Activated T-helper 9 cell treated with anti-CD3 and anti-CD28 coated beads, Interleukin-2, amount 50 U/mL, for 16 hours (primary cell): ENCODE results near the gene BSCL2.
A peak's percentile ranks its signal among the peaks of the same experiment; 100 is the strongest.
"Not testable (repeated sequence)": the region's sequence is repeated elsewhere in the genome, so short reads cannot be mapped to it uniquely, and the experiment has no call there.

Experiments used
- DNase-seq: peaks from one replicate; pipeline ENCODE4 v3.0.0-alpha.2; 2020; ENCODE audit warnings: low read depth

BSCL2 gene

DNA sequence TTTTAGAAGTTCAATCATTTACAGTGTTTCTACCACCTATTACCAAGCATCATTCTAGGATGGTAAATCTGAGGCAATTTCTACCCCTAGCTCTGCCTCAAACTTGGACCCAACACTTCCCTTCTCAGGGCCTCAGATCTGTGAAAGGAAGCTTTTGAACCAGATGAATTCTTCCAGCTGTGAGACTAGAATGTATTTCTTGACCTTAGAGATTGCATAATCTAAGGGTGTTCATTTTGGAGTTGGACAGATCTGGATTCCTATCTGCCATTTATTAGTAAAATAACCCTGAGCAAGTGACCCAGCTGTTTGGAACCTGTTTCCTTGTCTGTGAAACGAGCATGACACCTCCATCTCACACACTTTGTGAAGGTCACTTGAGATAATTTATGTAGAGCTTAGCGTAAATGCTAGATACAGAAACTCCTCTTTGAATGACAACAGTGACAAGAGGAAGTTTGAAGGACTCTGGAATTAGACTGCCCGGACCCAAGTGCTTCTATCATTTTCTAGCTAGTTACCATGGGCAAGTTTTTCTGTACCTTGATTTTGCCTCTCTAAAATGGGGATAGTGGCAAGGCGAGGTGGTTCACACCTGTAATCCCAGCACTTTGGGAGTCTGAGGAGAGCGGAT, 50.3 kb downstream of the BSCL2 start:
- DNase-seq: no peak

DNA sequence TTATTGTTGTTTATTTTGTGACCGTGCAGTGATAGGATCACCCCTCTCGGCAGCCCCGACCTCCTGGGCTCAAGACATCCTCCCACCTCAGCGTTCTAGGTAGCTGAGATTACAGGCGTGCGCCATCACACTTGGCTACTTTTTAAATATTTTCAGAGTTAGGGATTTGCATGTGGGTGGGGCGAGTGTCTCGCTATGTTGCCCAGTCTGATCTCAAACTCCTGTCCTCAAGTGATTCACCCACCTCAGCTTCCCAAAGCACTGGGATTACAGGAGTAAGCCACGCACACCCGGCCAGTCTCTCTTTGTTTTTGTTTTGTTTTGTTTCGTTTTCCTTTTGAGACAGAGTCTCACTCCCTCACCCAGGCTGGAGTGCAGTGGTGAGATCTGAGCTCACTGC, 52.9 kb downstream of the BSCL2 start:
- no peak for DNase-seq

DNA sequence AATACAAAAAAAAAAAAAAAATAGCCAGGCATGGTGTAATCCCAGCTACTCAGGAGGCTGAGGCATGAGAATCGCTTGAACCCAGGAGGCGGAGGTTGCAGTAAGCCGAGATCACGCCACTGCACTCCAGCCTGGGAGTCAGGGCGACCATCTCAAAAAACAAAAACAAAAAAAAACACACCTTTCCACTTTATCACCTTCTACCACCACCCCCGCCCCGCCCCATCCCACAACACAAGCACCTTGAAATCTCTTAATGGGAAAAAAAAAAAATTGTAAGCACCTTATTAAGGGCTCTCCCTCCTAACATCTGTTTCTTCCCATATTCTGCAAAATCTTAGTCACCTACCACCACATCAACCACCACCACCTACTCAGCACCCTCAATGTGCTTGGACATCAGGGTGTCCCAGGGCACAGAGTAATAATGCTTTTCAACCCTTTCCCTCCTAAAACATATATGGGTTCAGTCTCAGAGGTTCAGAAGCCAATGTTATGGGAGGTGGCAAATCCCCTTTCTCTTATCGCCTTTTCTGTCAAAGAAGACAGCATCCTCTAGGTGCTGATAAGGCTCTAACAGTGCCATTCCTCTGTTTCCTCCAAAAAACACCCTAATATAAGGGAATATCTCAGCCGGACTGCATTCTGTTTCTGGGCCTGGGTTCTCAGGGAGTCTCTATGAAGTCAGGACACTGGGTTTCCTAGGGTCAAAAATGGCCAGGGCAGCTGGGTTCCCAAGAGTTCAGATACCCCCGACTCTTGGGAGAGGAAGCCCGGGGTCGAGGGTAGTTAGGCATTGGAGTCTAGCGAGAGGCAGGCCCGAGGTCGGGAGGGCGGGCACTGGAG, 54.8 kb downstream of the BSCL2 start:
- DNase-seq: no peak

DNA sequence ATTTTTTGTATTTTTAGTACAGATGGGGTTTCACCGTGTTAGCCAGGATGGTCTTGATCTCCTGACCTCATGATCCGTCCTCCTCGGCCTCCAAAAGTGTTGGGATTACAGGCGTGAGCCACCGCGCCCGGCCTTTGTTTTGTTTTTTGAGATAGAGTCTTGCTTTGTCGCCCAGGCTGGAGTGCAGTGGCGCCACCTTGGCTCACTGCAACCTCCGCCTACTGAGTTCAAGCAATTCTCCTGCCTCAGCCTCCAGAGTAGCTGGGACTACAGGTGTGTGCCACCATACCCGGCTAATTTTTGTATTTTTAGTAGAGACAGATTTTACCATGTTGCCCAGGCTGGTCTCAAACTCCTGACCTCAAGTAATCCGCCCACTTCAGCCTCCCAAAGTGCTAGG, 56.9 kb downstream of the BSCL2 start:
- DNase-seq: not testable (repeated sequence)

DNA sequence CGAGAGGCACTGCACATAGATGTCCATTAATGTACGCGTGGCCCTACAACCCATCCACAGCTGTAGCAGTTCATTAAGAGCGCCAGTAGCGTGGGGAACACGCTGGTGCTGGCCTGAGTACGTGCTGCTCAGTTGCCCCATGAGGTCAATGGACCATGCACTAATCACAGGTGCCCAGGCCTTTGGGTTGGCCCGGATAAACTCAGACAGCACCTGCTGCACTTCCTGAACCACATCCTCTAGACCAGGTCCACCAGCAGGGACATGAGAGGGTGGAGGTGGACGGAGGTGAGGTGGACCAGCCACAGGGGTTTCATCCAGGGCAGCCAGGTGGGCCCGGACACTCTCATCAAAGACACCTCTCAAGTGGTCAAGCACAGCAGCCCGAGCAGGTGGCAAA, 57.7 kb downstream of the BSCL2 start:
- DNase-seq: no peak

GRCh38 chr11:62648967-62649364, 58.3 kb downstream of the BSCL2 start:
- no peak for DNase-seq

DNA sequence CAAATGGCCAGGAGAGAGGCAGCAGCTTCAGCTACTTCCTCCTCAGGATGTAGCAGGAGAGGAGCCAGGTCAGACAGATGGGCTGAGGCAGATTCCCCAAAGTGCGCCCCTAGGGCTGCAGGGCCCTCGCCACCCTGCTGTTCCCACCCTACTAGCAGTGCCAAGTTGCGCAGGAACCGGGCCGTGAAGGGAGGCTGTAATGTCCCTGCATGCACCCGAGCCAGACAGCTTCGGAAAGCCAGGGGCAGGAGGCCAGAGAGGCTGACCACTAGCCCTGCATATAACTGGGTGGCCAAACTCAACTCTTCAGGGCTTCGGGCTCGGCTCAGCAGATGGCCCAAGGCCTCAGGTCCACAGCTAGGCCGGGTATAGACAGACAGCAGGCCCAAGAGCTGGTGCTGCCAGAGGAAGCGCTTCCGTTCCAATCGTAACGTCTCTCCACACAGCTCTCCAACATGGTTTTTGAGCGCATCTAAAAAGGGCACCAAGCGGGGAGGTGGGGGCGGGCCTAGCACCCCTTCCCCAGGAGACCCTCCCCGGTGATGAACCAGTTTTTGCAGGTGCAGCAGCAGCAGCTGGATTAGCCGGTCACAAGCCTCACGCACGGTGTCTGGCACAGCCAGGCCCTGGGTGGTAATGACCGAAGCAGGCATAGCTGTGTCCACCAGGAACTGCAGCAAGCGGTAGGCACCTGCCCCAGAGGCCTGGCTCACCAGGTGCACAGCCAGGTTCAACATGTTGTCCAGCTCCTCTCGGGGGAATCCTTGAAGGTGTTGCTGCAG, 58.8 kb downstream of the BSCL2 start:
- DNase-seq: no peak

DNA sequence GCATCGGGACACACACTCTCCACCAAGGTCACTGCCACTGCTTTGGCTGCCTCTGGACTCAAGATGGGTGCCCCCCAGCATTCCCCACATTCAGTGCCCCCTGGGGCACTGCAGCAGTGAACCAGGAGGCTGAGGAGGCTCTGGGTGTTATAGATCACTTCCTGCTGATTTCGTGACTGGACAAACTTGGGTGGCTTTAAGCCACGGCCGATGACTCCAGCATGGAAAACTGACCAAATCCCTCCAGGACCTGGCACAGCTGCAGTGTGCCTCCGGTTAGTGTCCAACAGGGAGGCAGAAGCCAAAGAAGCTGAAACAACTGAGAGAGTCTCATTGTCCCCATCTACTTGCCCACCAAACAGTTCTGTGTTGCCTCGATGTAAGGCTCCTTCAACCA, 59.6 kb downstream of the BSCL2 start:
- no peak for DNase-seq

DNA sequence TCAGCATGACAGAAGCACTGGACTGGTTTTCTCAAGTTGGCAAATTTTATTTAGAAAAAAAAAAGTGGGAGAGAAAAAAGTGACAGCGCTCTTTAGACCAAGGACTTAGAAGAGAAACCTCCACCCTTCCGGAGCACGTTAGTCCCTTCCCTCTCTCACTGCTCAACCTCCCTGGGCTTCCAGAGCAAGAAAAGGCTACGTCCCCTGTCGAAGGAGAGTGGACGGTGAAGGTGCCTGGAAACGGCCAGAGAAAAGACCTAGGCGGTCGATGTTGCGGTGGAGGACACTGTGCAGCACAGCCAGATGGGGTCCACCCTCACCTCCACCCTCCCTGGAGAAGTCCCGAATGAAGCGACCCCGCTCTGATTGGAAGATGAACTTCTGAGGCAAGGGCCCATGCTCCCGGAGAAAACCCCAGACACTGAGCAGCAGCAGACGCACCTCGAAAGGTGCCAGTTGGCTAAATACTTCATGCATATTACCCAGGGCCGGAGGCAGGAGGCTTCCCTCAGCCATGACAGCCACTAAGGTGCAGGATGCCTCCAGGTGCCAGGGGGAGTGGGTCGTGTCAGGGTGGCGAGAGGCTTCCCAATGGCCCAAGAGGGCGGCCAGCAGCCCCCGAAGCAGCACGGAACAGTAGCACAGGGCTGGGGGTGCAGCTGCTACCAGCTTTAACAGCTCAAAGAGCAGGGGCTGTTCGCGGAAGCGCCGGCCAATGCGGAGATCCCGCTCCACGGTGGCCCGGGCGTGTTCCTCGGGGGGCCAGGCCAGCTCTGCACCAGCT, 60.2 kb downstream of the BSCL2 start:
- no peak for DNase-seq

DNA sequence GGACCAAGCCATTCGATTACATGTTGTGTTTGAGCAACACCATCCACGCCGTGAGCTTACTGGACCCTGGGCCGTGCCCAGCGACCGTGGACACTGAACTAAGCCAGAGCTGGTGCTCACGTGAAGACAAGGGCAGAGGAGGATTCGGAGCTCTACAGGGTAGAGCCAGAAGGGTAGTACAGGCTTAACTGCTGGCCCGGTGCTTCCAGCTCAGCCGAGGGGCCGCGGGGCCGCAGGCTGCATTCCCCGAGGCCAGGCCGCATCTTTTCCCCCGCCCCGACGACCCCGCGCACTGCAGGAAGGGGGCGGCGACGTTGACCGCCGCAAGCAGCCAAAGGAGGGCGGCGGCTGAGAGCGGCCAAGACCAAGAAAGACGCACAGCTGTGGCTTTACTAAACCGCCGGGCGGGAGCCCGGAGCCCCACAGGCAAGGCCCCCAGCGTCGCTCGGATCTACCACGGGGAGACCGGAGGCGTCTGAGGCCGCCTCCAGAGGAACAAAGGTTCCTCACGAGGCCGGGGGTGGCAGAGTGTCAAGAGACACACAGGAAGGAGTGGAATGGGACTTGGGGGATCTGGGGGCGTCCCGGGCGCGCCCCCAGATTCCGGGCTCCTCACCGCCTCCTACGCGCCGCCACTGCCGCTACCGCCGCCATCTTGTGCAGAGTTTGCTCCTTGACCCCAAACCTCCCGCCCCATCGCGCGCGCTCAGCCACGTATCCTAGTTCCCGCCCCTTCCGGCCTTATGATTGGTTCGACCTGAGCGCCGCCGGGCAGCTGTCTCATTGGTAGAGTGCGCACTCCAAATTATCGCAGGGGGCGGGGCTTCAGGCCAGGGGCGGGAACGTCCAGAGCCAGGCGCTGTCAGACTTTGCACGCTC, 61.0 kb downstream of the BSCL2 start, which contains the start of gene GANAB:
Gene GANAB, minus strand, starts transcription at position 668 of the 879 bp plus-strand sequence. Its CDS starts 14 bp downstream, at position 654.
- DNase-seq: peak; percentile 99

DNA sequence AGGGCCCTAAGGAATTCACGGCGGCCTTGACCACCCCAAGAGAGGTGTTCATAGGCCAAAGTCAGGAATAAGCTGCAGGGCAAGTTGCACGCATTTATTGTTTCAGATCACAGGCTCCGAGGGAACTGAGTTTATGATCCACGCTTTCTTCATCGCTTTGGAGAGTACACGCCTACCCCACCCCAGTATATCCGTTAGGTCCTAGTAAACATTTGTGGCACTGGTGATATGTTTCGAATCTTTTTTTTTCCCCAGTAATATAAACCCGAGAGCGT, 61.6 kb downstream of the BSCL2 start:
- DNase-seq: no peak

DNA sequence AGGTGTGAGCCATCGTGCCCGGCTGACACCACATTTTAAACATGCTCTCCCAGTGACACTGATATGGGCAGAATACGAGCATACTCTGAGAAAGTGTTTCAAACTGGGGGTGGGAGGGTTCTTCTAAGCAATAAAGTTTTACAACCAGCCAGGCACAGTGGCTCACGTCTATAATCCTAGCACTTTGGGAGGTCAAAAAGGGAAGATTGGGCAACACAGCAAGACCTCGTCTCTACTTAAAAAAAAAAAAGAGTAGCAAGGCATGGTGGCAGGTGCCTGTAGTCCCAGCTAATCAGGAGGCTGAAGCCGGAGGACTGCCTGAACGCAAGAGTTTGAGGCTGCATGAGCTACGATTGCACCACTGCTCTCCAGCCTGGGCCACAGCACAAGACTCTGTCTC, 63.0 kb downstream of the BSCL2 start:
- DNase-seq: no peak
